ENCODE results near the gene DCP2.
A peak's percentile ranks its signal among the peaks of the same experiment; 100 is the strongest.

Gene DCP2

DNA sequence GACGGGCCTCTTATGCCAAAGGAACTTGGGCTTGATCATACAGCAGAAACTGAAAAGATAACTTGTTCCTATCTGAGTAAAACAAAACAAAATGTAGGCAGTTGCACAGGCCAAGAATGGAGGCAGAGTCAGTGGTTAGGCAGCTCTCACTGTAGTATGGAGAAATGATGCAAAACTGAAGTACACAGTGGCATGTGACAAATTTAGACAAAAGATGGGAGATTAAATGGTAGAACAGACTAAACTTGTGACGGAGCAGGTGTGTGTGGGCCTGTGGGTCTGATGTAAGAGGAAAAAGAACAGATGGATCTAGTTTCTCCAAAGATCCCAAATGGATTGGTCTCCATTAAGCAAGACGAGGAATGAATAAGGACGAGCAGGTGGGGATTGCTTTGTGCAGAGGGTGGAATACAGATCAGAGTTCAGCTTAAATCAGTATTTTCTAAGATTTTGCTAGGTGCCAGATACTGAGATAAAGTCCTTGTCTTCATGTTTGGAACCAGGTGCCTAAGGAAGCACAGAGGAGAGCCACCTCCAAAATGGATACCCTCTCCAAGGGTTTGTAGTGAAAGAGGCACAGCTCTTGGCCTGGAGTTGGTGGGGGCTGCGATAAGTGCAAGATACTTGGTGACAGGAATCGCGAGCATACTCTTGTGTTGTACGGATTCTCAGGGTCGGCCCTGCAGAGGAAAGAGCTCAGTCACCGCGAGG, 722 bp upstream of the DCP2 start:
- H3K9me2 ChIP-seq (ENCODE audit: low read depth, low read length), result no peaks in the 10 kb centered on the region
- no peaks in the 10 kb centered on the region for H3F3A ChIP-seq (ENCODE audit: insufficient read depth, low read length)
- no peaks in the 10 kb centered on the region for H3K27me3 ChIP-seq (ENCODE audit: insufficient read depth, low read length)
- H4K20me1 ChIP-seq (ENCODE audit: insufficient read depth, low read length), result no peaks in the 10 kb centered on the region
- H2AFZ ChIP-seq (ENCODE audit: low read length), result no peak overlapping the region; the same call in 1 of the 2 replicates
- peaks cover 8% of the 10 kb centered on the region for H3K36me3 ChIP-seq (ENCODE audit: insufficient read depth, low read length)
- H3K4me3 ChIP-seq (ENCODE audit: low read depth, low read length, poor library complexity, severe bottlenecking), result peak overlapping the region; percentile 94
- H3K4me1 ChIP-seq (ENCODE audit: insufficient read depth, low read length, severe bottlenecking), result peaks cover 39% of the 10 kb centered on the region
- TF ChIP-seq CTCF (IDR thresholded peaks at IDR 0.05; ENCODE audit: low read length) (no peak), EZH2 (IDR thresholded peaks at IDR 0.05; ENCODE audit: borderline replicate concordance, low read length) (no peak)
- H3K27ac ChIP-seq (ENCODE audit: low read depth, low read length, poor library complexity, severe bottlenecking), result peak overlapping the region; percentile 67
- H3K9ac ChIP-seq (ENCODE audit: low read length), result peak overlapping the region; percentile 79
- H3K4me2 ChIP-seq (ENCODE audit: low read length), result peak overlapping the region; percentile 77
- H3K9me3 ChIP-seq (ENCODE audit: low read length), result no peaks in the 10 kb centered on the region
- H3K79me2 ChIP-seq (ENCODE audit: insufficient read depth, low read length), result peaks cover 40% of the 10 kb centered on the region

- no peaks in the 10 kb centered on the region for H3K27me3 ChIP-seq (ENCODE audit: insufficient read depth, low read length)
- peak overlapping the region; percentile 94 for H3K4me3 ChIP-seq (ENCODE audit: low read depth, low read length, poor library complexity, severe bottlenecking)
- no peaks in the 10 kb centered on the region for H4K20me1 ChIP-seq (ENCODE audit: insufficient read depth, low read length)
- TF ChIP-seq EZH2 (IDR thresholded peaks at IDR 0.05; ENCODE audit: borderline replicate concordance, low read length), result no peak
- no peak for TF ChIP-seq CTCF (IDR thresholded peaks at IDR 0.05; ENCODE audit: low read length)
- peak overlapping the region; percentile 65 for H3K27ac ChIP-seq (ENCODE audit: low read depth, low read length, poor library complexity, severe bottlenecking)
- no peaks in the 10 kb centered on the region for H3F3A ChIP-seq (ENCODE audit: insufficient read depth, low read length)
- H3K4me1 ChIP-seq (ENCODE audit: insufficient read depth, low read length, severe bottlenecking), result peaks cover 40% of the 10 kb centered on the region
- no peaks in the 10 kb centered on the region for H3K9me3 ChIP-seq (ENCODE audit: low read length)
- H3K4me2 ChIP-seq (ENCODE audit: low read length), result peak overlapping the region; percentile 85
- H3K36me3 ChIP-seq (ENCODE audit: insufficient read depth, low read length), result peaks cover 24% of the 10 kb centered on the region
- peak overlapping the region; percentile 94 for H3K9ac ChIP-seq (ENCODE audit: low read length)
- H3K79me2 ChIP-seq (ENCODE audit: insufficient read depth, low read length), result peaks cover 56% of the 10 kb centered on the region
- H3K9me2 ChIP-seq (ENCODE audit: low read depth, low read length), result no peaks in the 10 kb centered on the region
- H2AFZ ChIP-seq (ENCODE audit: low read length), result no peak overlapping the region
These were observed 853 bp downstream of the DCP2 start for GRCh38 chr5:112977440-112977861.

GRCh38 chr5:112978836-112979235, 2.2 kb downstream of the DCP2 start:
- Histone ChIP-seq H3K79me2 (ENCODE audit: insufficient read depth, low read length) (peaks cover 69% of the 10 kb centered on the region), H3K4me1 (ENCODE audit: insufficient read depth, low read length, severe bottlenecking) (peaks cover 40% of the 10 kb centered on the region), H3K36me3 (ENCODE audit: insufficient read depth, low read length) (peaks cover 38% of the 10 kb centered on the region), H3K9me2 (ENCODE audit: low read depth, low read length) (no peaks in the 10 kb centered on the region), H3K4me2 (ENCODE audit: low read length) (peak overlapping the region; percentile 85), H3K27ac (ENCODE audit: low read depth, low read length, poor library complexity, severe bottlenecking) (no peak overlapping the region), H2AFZ (ENCODE audit: low read length) (no peak overlapping the region), H3K9me3 (ENCODE audit: low read length) (no peaks in the 10 kb centered on the region), H3K9ac (ENCODE audit: low read length) (peak overlapping the region; percentile 57; the same call in 1 of the 2 replicates), H3F3A (ENCODE audit: insufficient read depth, low read length) (no peaks in the 10 kb centered on the region), H3K4me3 (ENCODE audit: low read depth, low read length, poor library complexity, severe bottlenecking) (peak overlapping the region; percentile 94), H3K27me3 (ENCODE audit: insufficient read depth, low read length) (no peaks in the 10 kb centered on the region), H4K20me1 (ENCODE audit: insufficient read depth, low read length) (no peaks in the 10 kb centered on the region)
- TF ChIP-seq EZH2 (IDR thresholded peaks at IDR 0.05; ENCODE audit: borderline replicate concordance, low read length) (no peak), CTCF (IDR thresholded peaks at IDR 0.05; ENCODE audit: low read length) (no peak)

Data from OCI-LY1 (cell line).